Tongue (tissue), 2 donors: Measurements from ENCODE around the gene CD300LF. TPM values are rescaled to one million over a fixed set of nuclear protein-coding genes. Genes with fewer than 3 reads are reported as not detected.

Experiments
- DNase-seq: peaks from one replicate; pipeline ENCODE4 v3.0.0-alpha.2; 2015
- total RNA-seq: library from RNA; depleted of rRNA; stranded (reverse); fragments of >200 nt; gene quantifications from one replicate; pipeline ENCODE4 v1.2.3, GENCODE V29; 2014

The CD300LF gene
- total RNA-seq, 1 donor from 2014 or later = 3.3 TPM

- DNase-seq = no peak
Measured at GRCh38 chr17:74729866-74730265, 17.1 kb upstream of the CD300LF start.

GRCh38 chr17:74729368-74729767, 16.6 kb upstream of the CD300LF start:
- no peak for DNase-seq

- no peak for DNase-seq
Measured at GRCh38 chr17:74728702-74729075, 16.0 kb upstream of the CD300LF start.

- DNase-seq = no peak
Measured at GRCh38 chr17:74728033-74728701, 15.4 kb upstream of the CD300LF start.

- DNase-seq = no peak
Measured at GRCh38 chr17:74725111-74725510, 12.4 kb upstream of the CD300LF start.

GRCh38 chr17:74723891-74724290, 11.2 kb upstream of the CD300LF start:
- peak; percentile 61 for DNase-seq

GRCh38 chr17:74722782-74723181, 10.1 kb upstream of the CD300LF start:
- DNase-seq = no peak

- DNase-seq = no peak
Measured at GRCh38 chr17:74720506-74720905, 7.8 kb upstream of the CD300LF start.

GRCh38 chr17:74715144-74715543, 2.4 kb upstream of the CD300LF start:
- DNase-seq = no peak

- no peak for DNase-seq
Measured at GRCh38 chr17:74713171-74713755, 540 bp upstream of the CD300LF start.

GRCh38 chr17:74712301-74712700, 422 bp downstream of the CD300LF start:
- no peak for DNase-seq

GRCh38 chr17:74711058-74711824, 1.5 kb downstream of the CD300LF start:
- DNase-seq = no peak

GRCh38 chr17:74704544-74704943, 8.2 kb downstream of the CD300LF start:
- no peak for DNase-seq

- DNase-seq = no peak
Measured at GRCh38 chr17:74703311-74703710, 9.4 kb downstream of the CD300LF start.

GRCh38 chr17:74702116-74702871, 10.4 kb downstream of the CD300LF start:
- no peak for DNase-seq

GRCh38 chr17:74699236-74699635, 13.5 kb downstream of the CD300LF start:
- DNase-seq = no peak

- no peak for DNase-seq
Measured at GRCh38 chr17:74698069-74698468, 14.7 kb downstream of the CD300LF start.

GRCh38 chr17:74697515-74697914, 15.2 kb downstream of the CD300LF start:
- DNase-seq = no peak

GRCh38 chr17:74695629-74696028, 17.1 kb downstream of the CD300LF start:
- DNase-seq = no peak

GRCh38 chr17:74694081-74694480, 18.6 kb downstream of the CD300LF start:
- DNase-seq = no peak

GRCh38 chr17:74691151-74691550, 21.6 kb downstream of the CD300LF start:
- DNase-seq = no peak

GRCh38 chr17:74690409-74690825, 22.3 kb downstream of the CD300LF start:
- DNase-seq = no peak

- no peak for DNase-seq
Measured at GRCh38 chr17:74687886-74688285, 24.8 kb downstream of the CD300LF start.
